OCI-LY1 (cell line): ENCODE measurements around the gene GNG4.

ENCODE experiments used
- CTCF ChIP-seq: fragments of 200-600 bp; sonication (generic), shearing (Covaris generic); IDR thresholded peaks from 2 replicates; pipeline ENCODE4 v1.5.1; 2017; ENCODE audit warnings: mild to moderate bottlenecking, antibody characterized with exemption, low read length, moderate library complexity, mixed read lengths
- EZH2 ChIP-seq: fragments of 200-600 bp; sonication (generic), shearing (Covaris generic); IDR thresholded peaks from 2 replicates; pipeline ENCODE4 v1.8.0; 2017; ENCODE audit warnings: borderline replicate concordance, mixed run types, mild to moderate bottlenecking, antibody characterized with exemption, low read length, moderate library complexity, mixed read lengths

GRCh38 chr1:235500971-235501540 lies 148.5 kb downstream of the GNG4 start:
- no peak for TF ChIP-seq CTCF
- TF ChIP-seq EZH2, result no peak
